ENCODE results near the gene FAM111B. TPM values are rescaled to one million over a fixed set of nuclear protein-coding genes. Genes with fewer than 3 reads are reported as not detected.
A peak's percentile ranks its signal among the peaks of the same experiment; 100 is the strongest.

FAM111B gene
- total RNA-seq, 1 experiment from 2014 or later: 10.7 TPM

DNA sequence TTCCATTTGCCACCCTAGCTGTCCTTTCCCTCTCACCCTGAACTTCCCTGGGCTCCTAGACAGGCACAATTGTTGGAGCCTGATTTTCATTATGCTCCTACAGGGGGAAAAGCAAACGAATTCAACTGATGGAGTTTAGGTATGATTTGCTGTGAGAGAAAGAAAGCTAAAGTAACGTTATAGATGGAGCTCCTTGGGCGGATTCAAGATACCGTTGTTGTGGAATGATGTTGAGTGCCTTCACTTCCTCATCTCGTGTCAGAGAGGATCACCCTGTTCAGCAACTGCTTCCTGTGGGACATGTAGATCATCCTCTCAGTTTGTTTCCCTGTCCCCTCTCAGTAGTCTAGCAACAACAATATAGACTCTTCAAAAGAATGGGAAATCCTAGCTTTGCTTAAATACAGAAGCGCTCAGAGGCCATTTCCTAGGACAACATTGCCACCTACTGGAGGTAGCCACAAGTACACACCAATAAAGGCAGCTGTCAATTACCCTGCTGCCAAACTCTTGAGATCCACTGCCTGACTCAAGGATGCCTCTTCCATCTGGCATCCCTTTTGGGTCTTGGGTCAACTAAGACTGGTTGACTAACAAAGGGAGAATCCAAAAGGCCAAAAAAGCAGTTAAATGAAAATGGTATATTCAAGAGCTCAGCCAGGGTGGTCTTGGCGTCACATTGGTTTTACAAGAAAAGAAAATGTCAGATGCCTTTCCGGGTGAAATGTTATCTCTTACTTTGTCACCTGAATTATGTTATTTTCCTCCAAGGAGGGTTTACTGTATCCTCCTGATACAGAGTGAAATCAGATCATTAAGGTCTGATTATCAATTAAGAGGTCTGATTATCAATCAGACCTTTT, 51.4 kb downstream of the FAM111B start:
- peak; percentile 94 for ATAC-seq
- Histone ChIP-seq H3K9me3 (ENCODE audit: control insufficient read depth in 1 of 2, insufficient read depth in 1 of 2, low read depth in 1 of 2, low read length in 2 of 2) (no peaks in the 10 kb centered on the region), H3K4me3 (replicated peaks in 1 of 2; ENCODE audit: low read depth in 1 of 2, low read length in 2 of 2) (no peak overlapping the region), H3K27me3 (ENCODE audit: insufficient read depth, low read length) (no peaks in the 10 kb centered on the region), H2AFZ (ENCODE audit: low read depth, low read length, poor library complexity, severe bottlenecking) (no peak overlapping the region), H3K9me2 (ENCODE audit: insufficient read depth) (no peaks in the 10 kb centered on the region), H3K9ac (ENCODE audit: low read length) (no peak overlapping the region), H3K36me3 (ENCODE audit: control insufficient read depth in 1 of 2, insufficient read depth in 2 of 2, low read length in 2 of 2) (no peaks in the 10 kb centered on the region), H3K4me1 (ENCODE audit: control insufficient read depth in 1 of 2, insufficient read depth in 2 of 2, low read length in 2 of 2) (no peaks in the 10 kb centered on the region), H3K79me2 (ENCODE audit: insufficient read depth, low read length) (no peaks in the 10 kb centered on the region), H3K4me2 (ENCODE audit: low read length) (no peak overlapping the region), H4K20me1 (ENCODE audit: insufficient read depth) (no peaks in the 10 kb centered on the region), H3K27ac (ENCODE audit: low read depth, low read length) (no peak overlapping the region)
- intact Hi-C loops (cut with micrococcal nuclease): loop anchor here (1.0 to 2.0 kb wide), 2 partner anchors 62 to 103 kb away; no protein-coding TSS in a partner anchor
- TF ChIP-seq RAD21 (IDR thresholded peaks at IDR 0.05; ENCODE audit: low read depth) (peak; percentile 88), ZNF274 (IDR thresholded peaks at IDR 0.05; ENCODE audit: low read depth, low read length) (no peak)
- TF ChIP-seq, protein P1, sequence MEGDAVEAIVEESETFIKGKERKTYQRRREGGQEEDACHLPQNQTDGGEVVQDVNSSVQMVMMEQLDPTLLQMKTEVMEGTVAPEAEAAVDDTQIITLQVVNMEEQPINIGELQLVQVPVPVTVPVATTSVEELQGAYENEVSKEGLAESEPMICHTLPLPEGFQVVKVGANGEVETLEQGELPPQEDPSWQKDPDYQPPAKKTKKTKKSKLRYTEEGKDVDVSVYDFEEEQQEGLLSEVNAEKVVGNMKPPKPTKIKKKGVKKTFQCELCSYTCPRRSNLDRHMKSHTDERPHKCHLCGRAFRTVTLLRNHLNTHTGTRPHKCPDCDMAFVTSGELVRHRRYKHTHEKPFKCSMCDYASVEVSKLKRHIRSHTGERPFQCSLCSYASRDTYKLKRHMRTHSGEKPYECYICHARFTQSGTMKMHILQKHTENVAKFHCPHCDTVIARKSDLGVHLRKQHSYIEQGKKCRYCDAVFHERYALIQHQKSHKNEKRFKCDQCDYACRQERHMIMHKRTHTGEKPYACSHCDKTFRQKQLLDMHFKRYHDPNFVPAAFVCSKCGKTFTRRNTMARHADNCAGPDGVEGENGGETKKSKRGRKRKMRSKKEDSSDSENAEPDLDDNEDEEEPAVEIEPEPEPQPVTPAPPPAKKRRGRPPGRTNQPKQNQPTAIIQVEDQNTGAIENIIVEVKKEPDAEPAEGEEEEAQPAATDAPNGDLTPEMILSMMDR (IDR thresholded peaks at IDR 0.05 in 2 of 3, conservative IDR thresholded peaks at IDR 0.05 in 1 of 3; ENCODE audit: borderline replicate concordance in 1 of 3, insufficient read depth in 1 of 3, low read depth in 2 of 3, low read length in 2 of 3): peak; percentile 58 to 79 (median 77); a peak in 5 of 6 replicates
- ChIA-PET RAD21 (ENCODE audit: low non-redundant PET in 1 of 2, low total read pairs in 2 of 2, uncharacterized antibody in 2 of 2, unreplicated experiment in 2 of 2) (interaction anchor here (0.6 to 1.3 kb wide), 4 partner anchors 13 to 52 kb away, joined by 3 to 5 read pairs (median 3); partner anchors contain the start of gene FAM111A (in 1 of the 2)), CTCF (interaction anchor here (0.7 to 3.6 kb wide), 27 partner anchors 8 to 1813 kb away, joined by 3 to 59 read pairs (median 4); partner anchors contain the start of genes DTX4 and FAM111A), POLR2A (interaction anchor here (0.9 to 1.0 kb wide), 2 partner anchors 10 to 14 kb away, joined by 3 to 6 read pairs; no protein-coding TSS in a partner anchor)
- BruUV-seq (replicated peaks): no TSS peak
- peak; percentile 47 for DNase-seq (ENCODE audit: low read depth, low spot score)

DNA sequence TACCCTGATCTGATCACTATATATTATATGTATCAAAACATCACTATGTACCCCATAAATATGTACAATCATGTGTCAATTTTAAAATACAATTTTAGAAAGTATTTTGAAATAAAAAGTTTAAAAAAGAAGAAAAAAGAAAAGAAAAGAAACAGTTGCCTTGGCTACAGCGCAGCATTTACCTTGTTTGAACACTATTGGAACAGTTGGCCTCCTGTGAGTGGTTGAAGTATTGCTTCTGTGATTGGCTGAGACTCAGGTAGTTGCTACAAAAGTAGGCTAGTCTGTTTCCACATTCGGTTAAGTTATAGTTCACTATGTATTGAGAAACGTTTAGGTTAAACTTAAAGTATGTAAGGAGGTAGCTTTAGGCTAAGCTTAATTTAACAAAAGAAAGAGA, 57.0 kb downstream of the FAM111B start:
- H3K4me1 ChIP-seq (ENCODE audit: control insufficient read depth in 1 of 2, insufficient read depth in 2 of 2, low read length in 2 of 2): no peaks in the 10 kb centered on the region
- intact Hi-C loops (cut with micrococcal nuclease): no loop called here
- POLR2A ChIA-PET: no interaction called here
- no peak for DNase-seq (ENCODE audit: low read depth, low spot score)
- no peaks in the 10 kb centered on the region for H3K79me2 ChIP-seq (ENCODE audit: insufficient read depth, low read length)
- no peaks in the 10 kb centered on the region for H3K36me3 ChIP-seq (ENCODE audit: control insufficient read depth in 1 of 2, insufficient read depth in 2 of 2, low read length in 2 of 2)
- no peaks in the 10 kb centered on the region for H3K9me3 ChIP-seq (ENCODE audit: control insufficient read depth in 1 of 2, insufficient read depth in 1 of 2, low read depth in 1 of 2, low read length in 2 of 2)
- H3K27ac ChIP-seq (ENCODE audit: low read depth, low read length): no peak overlapping the region
- no peak overlapping the region for H3K4me3 ChIP-seq (replicated peaks in 1 of 2; ENCODE audit: low read depth in 1 of 2, low read length in 2 of 2)
- no peak overlapping the region for H3K4me2 ChIP-seq (ENCODE audit: low read length)
- H2AFZ ChIP-seq (ENCODE audit: low read depth, low read length, poor library complexity, severe bottlenecking): no peak overlapping the region
- no peak for TF ChIP-seq TCF7L2 (IDR thresholded peaks at IDR 0.05; ENCODE audit: borderline replicate concordance, extremely low read depth, insufficient read depth, insufficient read length)
- no peak for TF ChIP-seq SIN3A (IDR thresholded peaks at IDR 0.05; ENCODE audit: low read depth)
- TF ChIP-seq, protein P2, sequence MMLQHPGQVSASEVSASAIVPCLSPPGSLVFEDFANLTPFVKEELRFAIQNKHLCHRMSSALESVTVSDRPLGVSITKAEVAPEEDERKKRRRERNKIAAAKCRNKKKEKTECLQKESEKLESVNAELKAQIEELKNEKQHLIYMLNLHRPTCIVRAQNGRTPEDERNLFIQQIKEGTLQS (IDR thresholded peaks at IDR 0.05): no peak
- TF ChIP-seq EZH2 (IDR thresholded peaks at IDR 0.05): no peak
- TF ChIP-seq, protein P1 (IDR thresholded peaks at IDR 0.05 in 2 of 3, conservative IDR thresholded peaks at IDR 0.05 in 1 of 3; ENCODE audit: borderline replicate concordance in 1 of 3, insufficient read depth in 1 of 3, low read depth in 2 of 3, low read length in 2 of 3): no peak
- ATAC-seq: no peak
- RAD21 ChIA-PET (ENCODE audit: low non-redundant PET in 1 of 2, low total read pairs in 2 of 2, uncharacterized antibody in 2 of 2, unreplicated experiment in 2 of 2): no interaction called here
- no peaks in the 10 kb centered on the region for H3K27me3 ChIP-seq (ENCODE audit: insufficient read depth, low read length)
- CTCF ChIA-PET: interaction anchor here (1.8 kb wide), 1 partner anchor 8 kb away, joined by 6 read pairs; the partner anchor contains the start of gene DTX4
- H3K9me2 ChIP-seq (ENCODE audit: insufficient read depth): no peaks in the 10 kb centered on the region
- no TSS peak for BruUV-seq (replicated peaks)
- H4K20me1 ChIP-seq (ENCODE audit: insufficient read depth): no peaks in the 10 kb centered on the region
- no peak overlapping the region for H3K9ac ChIP-seq (ENCODE audit: low read length)

Measured in HCT116 (cell line).